SJCRH30 (cell line): ENCODE measurements around the gene PPEF2. TPM values are rescaled to one million over a fixed set of nuclear protein-coding genes. Genes with fewer than 3 reads are reported as not detected.
"Not testable (repeated sequence)": the region's sequence is repeated elsewhere in the genome, so short reads cannot be mapped to it uniquely, and the experiment has no call there.

Experiments used
- DNase-seq, 2 experiments: peaks; one replicate each; pipeline ENCODE4 v3.0.0-alpha.2; 2015 to 2020
- H3K27ac ChIP-seq: fragments of 250-450 bp; sonication (Bioruptor Pico); 2 replicates; pipeline ENCODE4 v1.5.1; 2020; ENCODE audit warnings: mild to moderate bottlenecking, moderate library complexity
- H3K27me3 ChIP-seq: fragments of 250-450 bp; sonication (Bioruptor Pico); 2 replicates; pipeline ENCODE4 v1.5.1; 2020; ENCODE audit warnings: mild to moderate bottlenecking, moderate library complexity
- H3K36me3 ChIP-seq: fragments of 250-450 bp; sonication (Bioruptor Pico); 2 replicates; pipeline ENCODE4 v1.5.1; 2020; ENCODE audit warnings: mild to moderate bottlenecking, moderate library complexity
- H3K4me1 ChIP-seq: fragments of 250-450 bp; sonication (Bioruptor Pico); 2 replicates; pipeline ENCODE4 v1.5.1; 2020; ENCODE audit warnings: mild to moderate bottlenecking, moderate library complexity
- H3K4me3 ChIP-seq: fragments of 250-450 bp; sonication (Bioruptor Pico); 2 replicates; pipeline ENCODE4 v1.5.1; 2020; ENCODE audit warnings: mild to moderate bottlenecking, moderate library complexity
- H3K9me3 ChIP-seq: fragments of 250-450 bp; sonication (Bioruptor Pico); replicated peaks from 2 replicates; pipeline ENCODE4 v1.5.1; 2020; ENCODE audit warnings: mild to moderate bottlenecking, moderate library complexity
- total RNA-seq: library from RNA; depleted of rRNA; stranded (reverse); fragments of >200 nt; shearing (Covaris generic); gene quantifications from 2 replicates; pipeline ENCODE4 v1.2.3, GENCODE V29; 2014

Gene PPEF2
- total RNA-seq, 1 experiment from 2014 or later: not detected

DNA sequence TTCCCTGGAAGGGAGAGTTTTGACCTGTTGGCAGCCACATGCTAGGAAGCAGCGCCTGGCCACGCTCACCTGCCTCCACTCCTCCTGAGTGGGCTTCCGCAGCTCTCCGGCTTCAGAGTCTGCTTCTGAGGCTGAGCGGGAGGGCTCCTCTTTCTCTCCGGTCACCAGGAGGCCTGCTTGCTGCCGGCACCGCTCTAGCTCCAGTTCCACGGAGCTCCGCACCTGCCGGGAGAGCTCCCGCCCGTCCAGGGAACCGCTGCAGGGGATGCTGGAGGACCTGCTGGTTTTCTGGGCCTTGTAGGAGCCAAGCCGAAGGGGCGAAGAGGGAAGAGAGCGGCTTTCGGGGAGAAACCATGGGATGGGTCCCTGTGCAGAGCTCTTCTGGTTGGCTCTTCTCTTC lies 26.0 kb downstream of the PPEF2 start:
- no peak for DNase-seq
- Histone ChIP-seq H3K27ac (no peak overlapping the region), H3K9me3 (no peaks in the 10 kb centered on the region), H3K27me3 (0 out of 2 replicates have a peak, but pooled peaks cover 8% of the 10 kb centered on the region), H3K4me3 (no peak overlapping the region), H3K4me1 (no peaks in the 10 kb centered on the region), H3K36me3 (no peaks in the 10 kb centered on the region)

DNA sequence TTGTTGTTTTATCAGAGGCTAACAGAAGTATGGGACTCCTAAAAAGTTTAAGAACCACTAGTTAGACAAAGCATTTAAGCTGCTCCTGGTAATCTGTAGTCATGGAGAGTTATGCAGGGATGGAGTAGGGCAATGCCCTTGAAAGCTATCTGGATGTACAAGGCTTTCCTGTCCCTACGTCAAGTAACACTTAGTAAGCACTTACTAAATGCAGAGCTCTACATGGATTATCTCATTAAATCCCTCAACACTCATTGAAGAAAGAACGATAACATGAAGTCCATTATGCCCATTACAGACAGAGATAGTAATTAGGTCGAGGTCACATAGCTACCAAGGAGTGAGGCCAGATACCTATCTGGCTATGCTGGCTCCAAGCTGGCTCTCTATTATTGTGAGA lies 33.2 kb downstream of the PPEF2 start:
- Histone ChIP-seq H3K27ac (no peak overlapping the region), H3K4me1 (no peaks in the 10 kb centered on the region), H3K9me3 (no peaks in the 10 kb centered on the region), H3K36me3 (no peaks in the 10 kb centered on the region), H3K27me3 (0 out of 2 replicates have a peak, but pooled peaks cover 8% of the 10 kb centered on the region), H3K4me3 (no peak overlapping the region)
- DNase-seq: no peak

DNA sequence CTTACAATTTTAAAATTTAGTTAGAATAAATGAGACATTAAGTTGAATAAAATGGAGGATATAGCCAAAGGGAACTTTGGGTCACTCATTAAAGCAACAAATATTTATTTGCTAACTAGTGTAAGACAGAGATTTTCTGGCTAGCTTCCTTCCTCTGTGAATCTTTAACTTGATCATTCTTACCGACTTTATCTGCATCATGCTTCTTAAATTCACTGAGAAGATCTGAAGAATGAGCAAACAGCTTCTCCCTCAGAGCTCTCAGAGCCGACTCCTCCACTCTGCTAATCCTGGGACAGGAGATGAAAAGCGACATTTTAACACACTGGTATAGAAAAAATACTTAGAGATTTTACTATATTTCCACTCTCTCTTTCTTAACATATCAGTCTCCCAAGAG lies 35.1 kb downstream of the PPEF2 start:
- H3K27me3 ChIP-seq: 0 out of 2 replicates have a peak, but pooled peaks cover 5% of the 10 kb centered on the region
- H3K9me3 ChIP-seq: 0 out of 2 replicates have a peak, but pooled peaks cover 3% of the 10 kb centered on the region
- no peak overlapping the region for H3K27ac ChIP-seq
- no peaks in the 10 kb centered on the region for H3K36me3 ChIP-seq
- H3K4me1 ChIP-seq: no peaks in the 10 kb centered on the region
- no peak overlapping the region for H3K4me3 ChIP-seq
- no peak for DNase-seq

- Histone ChIP-seq H3K4me1 (no peaks in the 10 kb centered on the region), H3K27ac (no peak overlapping the region), H3K36me3 (no peaks in the 10 kb centered on the region), H3K27me3 (no peaks in the 10 kb centered on the region), H3K9me3 (0 out of 2 replicates have a peak, but pooled peaks cover 6% of the 10 kb centered on the region), H3K4me3 (no peak overlapping the region)
- no peak for DNase-seq
Measured at GRCh38 chr4:75860606-75861005, 41.6 kb downstream of the PPEF2 start.

DNA sequence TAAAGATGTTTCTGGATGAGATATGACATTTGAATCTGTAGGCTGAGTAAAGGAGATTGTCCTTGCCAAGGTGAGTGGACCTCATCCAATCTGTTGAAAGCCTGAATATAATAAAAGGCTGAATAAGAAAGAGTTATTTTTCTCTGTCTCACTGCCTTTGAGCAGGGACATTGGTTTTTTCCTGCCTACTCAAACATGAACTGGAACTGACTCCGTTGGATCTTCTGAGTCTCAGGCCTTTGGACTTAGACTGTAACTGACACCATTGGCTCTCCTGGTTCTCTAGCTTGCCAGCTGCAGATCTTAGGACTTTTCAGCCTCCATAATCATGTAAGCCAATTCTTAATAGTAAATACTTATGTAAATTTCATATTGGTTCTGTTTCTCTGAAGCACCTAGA lies 43.5 kb downstream of the PPEF2 start:
- Histone ChIP-seq H3K36me3 (no peaks in the 10 kb centered on the region), H3K4me3 (no peak overlapping the region), H3K27me3 (no peaks in the 10 kb centered on the region), H3K4me1 (no peaks in the 10 kb centered on the region), H3K9me3 (peaks cover 6% of the 10 kb centered on the region; the same call in 1 of the 2 replicates), H3K27ac (no peak overlapping the region)
- DNase-seq: no peak

GRCh38 chr4:75849461-75849860 lies 52.8 kb downstream of the PPEF2 start:
- H3K27ac ChIP-seq: no peak overlapping the region
- no peak overlapping the region for H3K4me3 ChIP-seq
- DNase-seq: peak in 1 of 2 experiments; percentile 7
- no peaks in the 10 kb centered on the region for H3K9me3 ChIP-seq
- no peaks in the 10 kb centered on the region for H3K36me3 ChIP-seq
- H3K27me3 ChIP-seq: no peaks in the 10 kb centered on the region
- H3K4me1 ChIP-seq: 0 out of 2 replicates have a peak, but pooled peaks cover 3% of the 10 kb centered on the region

DNA sequence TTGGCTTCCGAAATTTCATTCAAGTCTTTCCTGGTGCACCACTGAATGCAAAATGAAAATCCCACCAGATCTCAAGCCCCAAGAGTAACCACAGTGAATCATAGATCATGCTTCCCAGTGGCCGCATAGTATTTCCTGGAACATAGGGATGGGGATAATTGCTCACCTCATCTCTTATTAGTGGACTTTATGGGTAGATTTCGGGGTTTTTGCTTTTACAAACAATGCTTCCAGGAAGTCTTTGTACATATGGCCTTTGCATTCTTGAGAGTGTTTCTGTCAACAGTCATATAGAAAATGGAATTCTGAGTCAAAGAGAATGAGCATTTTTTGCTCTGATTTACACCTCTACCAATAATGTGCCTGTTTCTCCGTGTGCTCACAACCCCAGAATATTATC lies 53.4 kb downstream of the PPEF2 start:
- Histone ChIP-seq H3K36me3 (no peaks in the 10 kb centered on the region), H3K27me3 (no peaks in the 10 kb centered on the region), H3K4me3 (no peak overlapping the region), H3K4me1 (0 out of 2 replicates have a peak, but pooled peaks cover 3% of the 10 kb centered on the region), H3K27ac (no peak overlapping the region), H3K9me3 (no peaks in the 10 kb centered on the region)
- no peak for DNase-seq

DNA sequence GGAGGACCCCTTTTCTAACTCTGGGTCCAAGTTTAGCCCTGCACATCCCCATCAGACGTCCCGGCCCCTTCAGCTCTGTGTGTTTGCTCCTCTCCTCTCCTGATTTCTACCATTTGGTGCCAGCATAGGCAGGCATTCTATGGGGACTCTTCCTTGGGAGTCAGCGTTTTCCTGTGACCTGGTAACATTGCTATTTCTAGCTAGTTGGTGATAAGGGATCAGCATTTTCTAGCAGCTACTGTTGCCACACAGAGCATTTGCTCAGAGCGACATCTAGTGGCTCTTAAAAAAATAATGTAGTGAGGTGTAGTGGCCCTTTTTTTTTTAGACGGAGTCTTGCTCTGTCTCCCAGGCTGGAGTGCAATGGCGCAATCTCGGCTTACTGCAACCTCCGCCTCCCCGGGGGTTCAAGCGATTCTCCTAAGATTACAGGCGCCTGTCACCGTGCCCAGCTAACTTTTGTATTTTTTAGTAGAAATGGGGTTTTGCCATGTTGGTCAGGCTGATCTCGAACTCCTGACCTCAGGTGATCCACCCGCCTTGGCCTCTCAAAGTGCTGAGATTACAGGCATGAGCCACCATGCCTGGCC lies 54.0 kb downstream of the PPEF2 start:
- H3K27me3 ChIP-seq, H3K27ac ChIP-seq, H3K4me3 ChIP-seq, H3K36me3 ChIP-seq, H3K4me1 ChIP-seq, H3K9me3 ChIP-seq: not testable (repeated sequence)
- DNase-seq: peak; percentile 64 to 95

DNA sequence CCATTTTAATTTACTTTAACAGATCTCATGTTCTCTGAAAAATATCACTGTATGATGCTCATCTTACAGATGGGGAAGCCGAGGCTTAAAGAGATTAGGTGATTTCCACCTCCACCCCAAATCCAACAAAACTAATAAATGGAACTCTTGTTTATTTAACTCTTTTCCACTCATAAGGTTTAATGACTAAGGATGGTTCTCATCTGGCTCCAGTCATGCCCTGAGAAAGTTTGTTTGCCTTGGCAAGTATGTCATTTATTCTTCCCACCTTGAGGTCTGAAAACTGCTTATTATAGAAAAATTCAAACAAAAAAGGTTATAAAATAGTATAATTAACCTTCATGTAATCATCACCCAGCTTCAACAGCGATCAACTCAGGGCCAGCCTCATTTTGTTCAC lies 56.3 kb downstream of the PPEF2 start:
- Histone ChIP-seq H3K4me1 (peaks cover 3% of the 10 kb centered on the region; the same call in 1 of the 2 replicates), H3K27me3 (no peaks in the 10 kb centered on the region), H3K4me3 (no peak overlapping the region), H3K9me3 (no peaks in the 10 kb centered on the region), H3K27ac (no peak overlapping the region), H3K36me3 (no peaks in the 10 kb centered on the region)
- DNase-seq: peak in 1 of 2 experiments; percentile 19

DNA sequence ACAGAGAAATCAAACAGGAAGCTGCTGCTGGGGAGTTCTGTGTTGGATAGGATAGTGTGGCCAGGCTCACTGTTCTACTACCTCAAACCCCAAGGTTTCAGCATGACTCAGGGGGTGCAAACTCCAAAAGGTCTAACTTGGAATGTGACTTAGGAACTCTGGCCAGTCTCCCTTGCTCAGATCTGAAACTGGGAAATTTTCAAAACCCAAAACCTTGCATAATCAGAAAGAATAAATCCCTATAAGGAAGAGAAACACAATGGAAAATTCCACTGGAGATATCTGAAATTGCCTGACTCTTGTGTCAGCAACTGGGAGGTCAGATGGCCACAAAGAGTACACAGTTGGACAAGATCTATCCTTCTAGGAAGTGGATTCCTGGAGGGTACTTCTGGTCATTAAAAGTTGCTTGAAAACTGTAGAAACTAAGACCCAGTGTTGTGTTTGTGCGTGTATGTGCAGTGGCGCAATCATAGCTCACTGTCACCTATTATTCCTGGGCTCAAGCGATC lies 58.0 kb downstream of the PPEF2 start:
- Histone ChIP-seq H3K4me1 (peaks cover 3% of the 10 kb centered on the region; the same call in 1 of the 2 replicates), H3K4me3 (no peak overlapping the region), H3K27ac (no peak overlapping the region), H3K27me3 (no peaks in the 10 kb centered on the region), H3K36me3 (no peaks in the 10 kb centered on the region), H3K9me3 (no peaks in the 10 kb centered on the region)
- no peak for DNase-seq

DNA sequence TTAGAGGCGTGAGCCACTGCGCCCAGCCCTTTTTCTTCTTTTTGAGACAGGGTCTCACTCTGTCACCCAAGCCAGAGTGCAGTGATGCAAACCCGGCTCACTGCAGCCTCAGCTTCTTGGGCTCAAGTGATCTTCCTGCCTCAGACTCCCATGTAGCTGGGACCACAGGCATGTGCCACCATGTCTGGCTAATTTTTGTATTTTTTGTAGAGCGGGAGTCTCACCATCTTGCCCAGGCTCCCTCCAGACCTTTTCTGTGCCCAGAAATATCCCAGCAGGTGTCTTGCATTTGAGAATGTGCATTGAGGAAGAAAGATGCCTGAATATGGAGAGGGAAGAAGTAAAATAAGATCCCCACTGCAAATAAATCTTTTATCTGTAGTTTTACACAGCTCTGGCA lies 58.7 kb downstream of the PPEF2 start:
- Histone ChIP-seq H3K9me3 (no peaks in the 10 kb centered on the region), H3K27me3 (no peaks in the 10 kb centered on the region), H3K4me3 (no peak overlapping the region), H3K4me1 (peaks cover 3% of the 10 kb centered on the region; the same call in 1 of the 2 replicates), H3K36me3 (no peaks in the 10 kb centered on the region), H3K27ac (no peak overlapping the region)
- DNase-seq: no peak

GRCh38 chr4:75841641-75842520 lies 60.4 kb downstream of the PPEF2 start:
- H3K27ac ChIP-seq: no peak overlapping the region
- H3K9me3 ChIP-seq: no peaks in the 10 kb centered on the region
- H3K27me3 ChIP-seq: no peaks in the 10 kb centered on the region
- no peak overlapping the region for H3K4me3 ChIP-seq
- H3K36me3 ChIP-seq: no peaks in the 10 kb centered on the region
- no peak for DNase-seq
- H3K4me1 ChIP-seq: no peaks in the 10 kb centered on the region; the same call in 1 of the 2 replicates

DNA sequence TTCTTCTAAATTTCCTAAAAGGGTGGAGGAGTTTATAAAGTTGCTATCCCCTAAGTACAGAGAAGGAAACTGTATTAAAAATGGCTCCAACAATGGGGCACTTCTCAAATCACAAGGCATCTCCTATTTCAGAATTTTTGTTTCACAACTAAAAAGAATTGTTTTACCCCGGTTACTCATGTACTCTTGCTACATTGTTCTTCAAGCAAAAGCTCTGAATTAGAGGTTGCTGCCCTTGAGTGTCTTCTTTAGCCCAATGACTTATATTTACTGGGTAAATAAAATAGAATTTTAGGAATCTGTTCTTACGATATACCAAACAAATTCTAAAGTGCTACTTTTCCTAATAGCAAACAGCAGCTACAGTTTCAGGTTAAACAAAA lies 67.5 kb downstream of the PPEF2 start:
- Histone ChIP-seq H3K27me3 (no peaks in the 10 kb centered on the region; the same call in 1 of the 2 replicates), H3K4me1 (no peaks in the 10 kb centered on the region; the same call in 1 of the 2 replicates), H3K36me3 (no peaks in the 10 kb centered on the region), H3K9me3 (peaks cover 5% of the 10 kb centered on the region), H3K27ac (no peak overlapping the region), H3K4me3 (no peak overlapping the region)
- DNase-seq: no peak

DNA sequence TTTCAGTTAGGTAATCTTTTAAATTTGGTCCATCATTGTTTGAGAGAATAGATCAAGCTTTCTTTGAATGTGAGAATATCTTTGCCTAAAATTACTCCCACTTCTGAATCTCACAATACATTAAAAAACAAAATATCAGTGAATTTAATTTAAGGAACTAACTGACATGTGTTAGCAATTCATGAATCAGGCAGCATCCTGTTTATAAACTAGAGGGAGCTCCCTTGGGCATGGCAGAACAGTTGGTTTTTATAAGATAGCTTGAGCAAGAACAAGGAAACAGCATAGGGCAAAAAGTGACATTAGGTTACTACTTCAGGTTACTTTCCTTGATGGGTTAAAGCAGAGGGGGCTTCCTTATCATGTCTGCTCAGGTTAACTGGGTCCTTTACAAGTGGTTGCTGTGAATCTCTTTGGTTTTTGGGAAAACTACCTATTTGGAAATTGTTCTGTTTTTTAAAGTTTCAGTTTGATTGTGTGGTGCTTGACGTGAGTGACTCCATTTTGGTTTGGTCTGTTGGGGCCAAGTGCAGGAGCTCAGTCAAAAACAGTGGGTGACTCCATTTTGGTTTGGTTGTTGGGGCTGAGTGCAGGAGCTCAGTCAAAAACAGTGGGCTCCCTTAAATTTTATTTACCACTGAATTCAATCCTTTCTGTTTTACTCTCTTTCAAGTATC lies 68.0 kb downstream of the PPEF2 start:
- Histone ChIP-seq H3K4me1 (no peaks in the 10 kb centered on the region; the same call in 1 of the 2 replicates), H3K4me3 (no peak overlapping the region), H3K27me3 (no peaks in the 10 kb centered on the region; the same call in 1 of the 2 replicates), H3K36me3 (no peaks in the 10 kb centered on the region), H3K9me3 (peaks cover 5% of the 10 kb centered on the region), H3K27ac (no peak overlapping the region)
- DNase-seq: no peak
